Forelimb muscle (tissue), 1 donor: ENCODE measurements around the gene VGF. TPM values are rescaled to one million over a fixed set of nuclear protein-coding genes. Genes with fewer than 3 reads are reported as not detected.
"Not testable (repeated sequence)": the region's sequence is repeated elsewhere in the genome, so short reads cannot be mapped to it uniquely, and the experiment has no call there.

Source experiments
- DNase-seq: peaks from one replicate; pipeline ENCODE4 v3.0.0-alpha.2; 2013; ENCODE audit warnings: low read depth
- polyA plus RNA-seq: library from polyadenylated mRNA; unstranded; fragments of 120-200 nt; gene quantifications from one replicate; pipeline ENCODE4 v1.2.1, GENCODE V29; 2013; ENCODE audit not compliant: insufficient read length

The VGF gene
- polyA plus RNA-seq, 1 donor: not detected

- no peak for DNase-seq
Measured at GRCh38 chr7:101137651-101138212, 27.6 kb downstream of the VGF start.

GRCh38 chr7:101134399-101134980, 30.9 kb downstream of the VGF start:
- DNase-seq: no peak

DNA sequence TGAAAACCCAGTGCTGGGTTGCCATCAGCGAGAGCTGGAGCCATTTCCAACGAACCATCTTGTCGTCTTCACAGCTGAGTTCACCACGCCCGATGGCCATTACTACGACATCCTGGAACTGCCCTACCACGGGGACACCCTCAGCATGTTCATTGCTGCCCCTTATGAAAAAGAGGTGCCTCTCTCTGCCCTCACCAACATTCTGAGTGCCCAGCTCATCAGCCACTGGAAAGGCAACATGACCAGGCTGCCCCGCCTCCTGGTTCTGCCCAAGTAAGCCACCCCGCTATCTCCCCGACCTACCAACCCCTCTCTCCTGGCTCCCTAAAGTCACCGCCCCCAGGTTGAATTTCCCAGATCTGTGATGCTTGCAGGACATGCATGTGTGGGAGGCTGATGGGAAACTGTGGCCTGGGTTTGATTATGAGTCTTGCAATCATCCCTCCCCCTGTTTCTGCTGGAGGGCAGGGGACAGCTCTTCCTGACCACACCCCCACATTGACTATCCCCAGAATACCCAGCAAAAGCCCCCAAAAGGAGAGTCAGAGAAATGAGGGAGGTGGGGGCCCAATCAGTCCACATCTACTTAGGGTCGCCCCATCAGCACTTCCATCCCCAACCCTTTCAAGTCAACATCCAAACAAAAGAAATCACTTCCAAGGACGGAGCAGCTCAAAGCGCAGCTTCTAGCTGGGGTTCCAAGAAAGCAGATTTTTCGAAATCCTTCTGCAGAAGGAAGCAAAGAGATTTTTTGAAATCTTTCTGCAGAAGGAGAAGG, 31.6 kb downstream of the VGF start:
- no peak for DNase-seq

DNA sequence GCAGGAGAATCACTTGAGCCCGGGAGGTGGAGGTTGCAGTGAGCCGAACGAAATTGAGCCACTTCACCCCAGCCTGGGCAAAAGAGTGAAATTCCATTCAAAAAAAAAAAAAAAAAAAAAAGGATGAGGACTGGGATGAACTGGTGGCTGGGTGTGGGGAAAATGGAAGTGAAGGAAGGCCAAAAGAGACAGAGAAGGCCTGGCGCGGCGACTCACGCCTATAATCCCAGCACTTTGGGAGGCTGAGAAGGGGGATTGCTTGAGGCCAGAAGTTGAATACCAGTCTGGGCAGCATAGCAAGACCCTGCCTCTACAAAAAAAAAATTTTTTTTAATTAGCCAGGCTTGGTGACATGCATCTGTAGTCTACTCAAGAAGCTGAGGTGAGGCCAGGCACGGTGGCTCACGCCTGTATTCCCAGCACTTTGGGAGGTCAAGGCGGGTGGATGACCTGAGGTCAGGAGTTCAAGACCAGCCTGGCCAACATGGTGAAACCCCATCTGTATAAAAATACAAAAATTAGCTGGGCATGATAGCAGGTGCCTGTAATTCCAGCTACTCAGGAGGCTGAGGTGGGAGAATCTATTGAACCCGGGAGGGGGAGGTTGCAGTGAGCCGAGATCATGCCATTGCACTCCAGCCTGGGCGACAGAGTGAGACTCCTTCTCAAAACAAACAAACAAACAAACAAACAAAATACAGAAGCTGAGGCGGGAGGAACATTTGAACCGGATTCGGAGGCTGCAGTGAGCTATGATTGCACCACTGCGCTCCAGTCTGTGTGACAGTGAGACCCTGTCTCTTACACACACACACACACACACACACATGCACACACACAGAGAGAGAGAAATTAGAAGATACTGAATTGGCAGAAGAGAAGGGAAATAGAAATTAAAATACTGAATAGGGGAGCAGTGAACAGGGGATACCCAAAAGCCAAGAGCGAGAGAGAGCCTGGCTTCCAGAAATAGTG, 32.5 kb downstream of the VGF start:
- DNase-seq: not testable (repeated sequence)

GRCh38 chr7:101129603-101130117, 35.7 kb downstream of the VGF start:
- DNase-seq: no peak

DNA sequence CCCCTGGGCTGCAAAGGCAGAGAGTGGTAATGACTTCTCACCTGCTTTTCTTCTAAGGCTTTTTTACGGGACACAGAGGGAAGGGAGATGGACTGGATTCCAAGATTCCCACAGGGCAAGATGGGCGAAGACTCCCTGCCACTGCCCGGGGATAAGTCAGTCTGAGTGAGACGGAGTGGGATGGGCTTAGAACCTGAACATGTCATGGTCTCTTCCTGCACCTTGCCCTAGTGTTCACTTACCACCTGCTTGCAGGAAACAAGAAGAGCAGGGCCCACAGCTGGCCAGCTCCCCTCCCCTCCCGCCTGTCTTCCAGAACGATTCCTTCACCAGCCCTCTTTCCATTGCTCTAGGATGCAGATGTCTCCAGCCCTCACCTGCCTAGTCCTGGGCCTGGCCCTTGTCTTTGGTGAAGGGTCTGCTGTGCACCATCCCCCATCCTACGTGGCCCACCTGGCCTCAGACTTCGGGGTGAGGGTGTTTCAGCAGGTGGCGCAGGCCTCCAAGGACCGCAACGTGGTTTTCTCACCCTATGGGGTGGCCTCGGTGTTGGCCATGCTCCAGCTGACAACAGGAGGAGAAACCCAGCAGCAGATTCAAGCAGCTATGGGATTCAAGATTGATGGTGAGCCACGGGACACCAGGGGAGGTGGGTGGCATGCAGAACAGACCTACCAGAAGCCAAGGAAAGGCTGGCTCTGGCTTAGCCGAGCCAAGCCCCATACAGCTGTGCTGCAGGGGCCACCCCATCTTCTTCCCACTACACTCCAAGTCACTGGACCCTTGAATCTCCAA, 37.1 kb downstream of the VGF start:
- no peak for DNase-seq

DNA sequence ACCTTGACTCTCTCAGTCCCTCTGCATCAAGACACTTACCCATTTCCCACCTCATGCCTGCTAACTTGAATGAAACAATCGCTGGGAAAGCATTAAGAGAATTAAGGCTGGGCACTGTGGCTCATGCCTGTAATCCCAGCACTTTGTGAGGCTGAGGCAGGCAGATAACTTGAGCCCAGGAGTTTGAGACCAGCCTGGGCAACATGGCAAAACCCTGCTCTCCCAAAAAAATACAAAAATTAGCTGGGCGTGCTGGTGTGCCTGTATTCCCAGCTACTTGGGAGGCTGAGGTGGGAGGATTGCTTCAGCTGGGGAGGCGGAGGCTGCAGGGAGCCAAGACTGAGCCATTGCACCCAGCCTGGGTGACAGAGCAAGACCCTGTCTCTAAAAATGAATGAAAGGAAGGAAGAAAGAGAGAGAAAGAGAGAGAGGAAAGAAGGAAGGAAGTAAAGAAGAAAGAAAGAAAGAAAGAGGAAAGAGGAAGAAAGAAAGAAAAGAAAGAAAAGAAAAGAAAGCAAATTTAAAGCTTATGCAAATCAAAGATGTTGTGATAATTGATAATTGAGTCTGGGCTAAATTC, 37.8 kb downstream of the VGF start:
- no peak for DNase-seq

DNA sequence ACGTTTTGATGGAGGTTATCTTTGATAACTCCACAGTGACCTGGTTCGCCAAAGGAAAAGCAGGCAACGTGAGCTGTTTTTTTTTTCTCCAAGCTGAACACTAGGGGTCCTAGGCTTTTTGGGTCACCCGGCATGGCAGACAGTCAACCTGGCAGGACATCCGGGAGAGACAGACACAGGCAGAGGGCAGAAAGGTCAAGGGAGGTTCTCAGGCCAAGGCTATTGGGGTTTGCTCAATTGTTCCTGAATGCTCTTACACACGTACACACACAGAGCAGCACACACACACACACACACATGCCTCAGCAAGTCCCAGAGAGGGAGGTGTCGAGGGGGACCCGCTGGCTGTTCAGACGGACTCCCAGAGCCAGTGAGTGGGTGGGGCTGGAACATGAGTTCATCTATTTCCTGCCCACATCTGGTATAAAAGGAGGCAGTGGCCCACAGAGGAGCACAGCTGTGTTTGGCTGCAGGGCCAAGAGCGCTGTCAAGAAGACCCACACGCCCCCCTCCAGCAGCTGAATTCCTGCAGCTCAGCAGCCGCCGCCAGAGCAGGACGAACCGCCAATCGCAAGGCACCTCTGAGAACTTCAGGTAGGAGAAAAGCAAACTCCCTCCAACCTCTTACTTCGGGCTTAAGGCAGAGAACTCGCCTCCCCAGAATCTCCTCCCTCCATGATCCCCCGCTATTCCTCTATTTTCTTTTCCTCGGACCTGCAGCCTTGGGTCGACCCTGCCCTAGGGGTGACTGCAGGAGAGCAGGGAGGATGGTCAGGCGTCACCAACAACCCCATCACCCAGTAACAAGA, 38.5 kb downstream of the VGF start, which contains the start of gene SERPINE1:
TSS of gene SERPINE1 (plus strand) at position 454 of the 809 bp plus-strand sequence. CDS start 1,290 bp downstream, outside the sequence.
- DNase-seq: peak; percentile 86

DNA sequence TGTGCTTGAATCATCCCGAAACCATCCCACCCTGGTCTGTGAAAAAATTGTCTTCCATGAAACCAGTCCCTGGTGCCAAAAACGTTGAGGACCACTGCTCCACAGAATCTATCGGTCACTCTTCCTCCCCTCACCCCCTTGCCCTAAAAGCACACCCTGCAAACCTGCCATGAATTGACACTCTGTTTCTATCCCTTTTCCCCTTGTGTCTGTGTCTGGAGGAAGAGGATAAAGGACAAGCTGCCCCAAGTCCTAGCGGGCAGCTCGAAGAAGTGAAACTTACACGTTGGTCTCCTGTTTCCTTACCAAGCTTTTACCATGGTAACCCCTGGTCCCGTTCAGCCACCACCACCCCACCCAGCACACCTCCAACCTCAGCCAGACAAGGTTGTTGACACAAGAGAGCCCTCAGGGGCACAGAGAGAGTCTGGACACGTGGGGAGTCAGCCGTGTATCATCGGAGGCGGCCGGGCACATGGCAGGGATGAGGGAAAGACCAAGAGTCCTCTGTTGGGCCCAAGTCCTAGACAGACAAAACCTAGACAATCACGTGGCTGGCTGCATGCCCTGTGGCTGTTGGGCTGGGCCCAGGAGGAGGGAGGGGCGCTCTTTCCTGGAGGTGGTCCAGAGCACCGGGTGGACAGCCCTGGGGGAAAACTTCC, 39.2 kb downstream of the VGF start:
- DNase-seq: no peak

DNA sequence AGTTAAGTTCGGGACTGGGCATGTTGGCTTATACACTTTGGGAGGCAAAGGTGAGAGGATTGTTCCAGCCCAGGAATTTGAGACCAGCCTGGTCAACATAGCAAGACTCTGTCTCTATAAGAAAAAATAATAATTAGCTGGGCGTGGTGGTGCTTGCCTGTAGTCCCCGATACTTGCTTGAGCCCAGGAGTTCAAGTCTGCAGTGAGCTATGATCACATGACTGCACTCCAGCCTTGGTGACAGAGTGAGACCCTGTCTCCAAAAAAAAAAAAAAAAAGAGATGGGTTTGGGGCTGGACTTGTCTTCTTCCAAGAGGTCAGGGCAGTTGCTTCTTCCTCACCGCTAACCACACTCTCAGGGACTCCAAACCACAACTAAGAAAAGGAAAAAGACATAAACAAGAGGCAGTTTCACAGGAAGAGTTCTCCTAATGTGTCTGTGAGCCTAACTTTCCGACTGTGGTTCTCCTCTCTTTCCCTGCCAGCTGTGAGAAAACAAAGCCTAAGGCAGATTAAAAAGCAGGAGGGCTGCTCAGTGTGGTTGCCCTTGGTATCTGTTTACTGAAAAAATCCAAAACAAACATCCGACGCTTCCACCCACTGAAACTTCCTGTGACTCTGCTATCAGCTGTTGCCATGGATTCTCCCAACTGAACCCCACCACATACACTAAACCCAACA, 40.9 kb downstream of the VGF start:
- DNase-seq: no peak

- no peak for DNase-seq
Measured at GRCh38 chr7:101123703-101124068, 41.7 kb downstream of the VGF start.

- no peak for DNase-seq
Measured at GRCh38 chr7:101122933-101123702, 42.3 kb downstream of the VGF start.

GRCh38 chr7:101121991-101122932, 43.1 kb downstream of the VGF start:
- peak; percentile 95 for DNase-seq

DNA sequence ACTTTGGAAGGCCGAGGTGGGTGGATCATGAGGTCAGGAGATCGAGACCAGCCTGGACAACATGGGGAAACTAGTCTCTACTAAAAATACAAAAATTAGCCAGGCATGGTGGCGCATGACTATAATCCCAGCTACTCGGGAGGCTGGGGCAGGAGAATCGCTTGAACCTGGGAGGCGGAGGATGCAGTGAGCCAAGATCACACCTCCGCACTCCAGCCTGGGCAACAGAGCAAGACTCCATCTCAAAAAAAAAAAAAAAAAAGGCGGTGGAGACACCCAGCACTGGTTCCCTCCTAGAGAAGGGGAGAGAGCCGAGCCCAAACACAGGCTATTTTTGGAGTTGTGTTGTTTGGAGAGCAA, 43.8 kb downstream of the VGF start:
- DNase-seq: not testable (repeated sequence)

DNA sequence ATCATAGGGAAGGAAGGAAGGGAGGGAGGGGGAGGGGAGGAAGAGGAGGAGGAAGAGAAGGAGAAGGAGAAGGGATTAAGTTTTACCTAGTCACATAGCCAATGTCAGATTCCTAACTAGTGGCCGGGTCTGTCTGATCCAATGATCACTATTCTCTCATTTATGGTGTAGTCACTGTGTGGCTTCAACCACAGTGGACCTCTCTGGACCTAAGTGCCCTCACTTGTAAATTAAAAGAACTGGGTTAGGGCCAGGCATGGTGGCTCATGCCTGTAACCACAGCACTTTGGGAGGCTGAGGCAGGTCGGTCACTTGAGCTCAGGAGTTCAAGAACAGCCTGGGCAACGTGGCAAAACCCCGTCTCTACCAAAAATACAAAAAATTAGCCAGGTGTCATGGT, 45.1 kb downstream of the VGF start:
- DNase-seq: no peak

DNA sequence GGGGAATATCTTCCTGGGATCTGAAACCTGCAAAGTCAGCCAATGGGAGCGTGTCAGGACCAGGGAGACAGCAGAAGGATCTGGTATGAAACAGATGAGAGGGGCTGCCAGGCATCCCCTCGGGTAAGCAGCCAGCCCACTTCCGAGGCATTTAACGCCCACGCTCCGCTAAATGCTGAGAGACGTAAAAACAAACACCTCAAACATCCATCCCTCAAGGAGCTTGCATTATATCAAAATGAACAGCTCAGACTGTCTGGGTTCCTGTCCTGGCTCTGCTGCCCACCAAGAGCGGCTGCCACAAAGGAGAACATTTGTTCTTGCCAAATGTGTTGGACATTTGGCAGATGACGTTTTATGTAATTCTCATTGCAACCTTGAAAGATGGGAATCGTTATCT, 45.5 kb downstream of the VGF start:
- no peak for DNase-seq

GRCh38 chr7:101118856-101119255, 46.5 kb downstream of the VGF start:
- no peak for DNase-seq
